Mesendoderm (in vitro differentiated cells): ENCODE measurements around the gene KCTD11.

Experiments used
- DNase-seq: peaks from one replicate; pipeline ENCODE4 v3.0.0; 2013
- H2AK5ac ChIP-seq: 2 replicates; pipeline ENCODE4 v1.6.1; 2013; ENCODE audit warnings: low read length, inconsistent platforms
- H2BK120ac ChIP-seq: 2 replicates; pipeline ENCODE4 v1.6.1; 2013; ENCODE audit warnings: low read depth, mild to moderate bottlenecking, low read length, moderate library complexity, mixed read lengths
- H2BK15ac ChIP-seq: replicated peaks from 2 replicates; pipeline ENCODE4 v1.6.1; 2013; ENCODE audit warnings: low read depth, mild to moderate bottlenecking, moderate library complexity
- H2BK5ac ChIP-seq: 2 replicates; pipeline ENCODE4 v1.6.1; 2013; ENCODE audit warnings: low read length, inconsistent platforms
- H3K18ac ChIP-seq: 2 replicates; pipeline ENCODE4 v1.6.1; 2013; ENCODE audit warnings: mild to moderate bottlenecking, low read length, mixed read lengths
- H3K23ac ChIP-seq: one replicate; pipeline ENCODE4 v1.6.1; 2013; ENCODE audit warnings: low read length
- H3K27ac ChIP-seq: 2 replicates; pipeline ENCODE4 v1.5.1; 2013; ENCODE audit warnings: low read depth, mild to moderate bottlenecking, inconsistent platforms, low read length, moderate library complexity
- H3K27me3 ChIP-seq: 2 replicates; pipeline ENCODE4 v1.6.1; 2013; ENCODE audit warnings: low read length, control low read depth, mild to moderate bottlenecking, inconsistent platforms; ENCODE audit not compliant: insufficient read depth, poor library complexity
- H3K36me3 ChIP-seq: 2 replicates; pipeline ENCODE4 v1.6.1; 2013; ENCODE audit warnings: low read length, inconsistent platforms; ENCODE audit not compliant: control insufficient read depth, insufficient read depth
- H3K4ac ChIP-seq: one replicate; pipeline ENCODE4 v1.6.1; 2013; ENCODE audit warnings: low read depth, mild to moderate bottlenecking, low read length, moderate library complexity
- H3K4me1 ChIP-seq: 2 replicates; pipeline ENCODE4 v1.6.1; 2013; ENCODE audit warnings: low read depth, low read length, inconsistent platforms; ENCODE audit not compliant: control insufficient read depth
- H3K4me2 ChIP-seq: 2 replicates; pipeline ENCODE4 v1.6.1; 2013; ENCODE audit warnings: low read length
- H3K4me3 ChIP-seq: 2 replicates; pipeline ENCODE4 v1.5.1; 2013; ENCODE audit warnings: mild to moderate bottlenecking, low read length
- H3K56ac ChIP-seq: one replicate; pipeline ENCODE4 v1.6.1; 2013; ENCODE audit warnings: low read length
- H3K79me1 ChIP-seq: 2 replicates; pipeline ENCODE4 v1.6.1; 2013; ENCODE audit warnings: low read length, inconsistent platforms
- H3K79me2 ChIP-seq: 2 replicates; pipeline ENCODE4 v1.6.1; 2013; ENCODE audit warnings: mild to moderate bottlenecking, low read length; ENCODE audit not compliant: control insufficient read depth, insufficient read depth
- H3K9ac ChIP-seq: 2 replicates; pipeline ENCODE4 v1.6.1; 2013; ENCODE audit warnings: low read length, inconsistent platforms
- H4K5ac ChIP-seq: one replicate; pipeline ENCODE4 v1.6.1; 2013; ENCODE audit warnings: low read length
- H4K8ac ChIP-seq: one replicate; pipeline ENCODE4 v1.6.1; 2013; ENCODE audit warnings: low read depth, mild to moderate bottlenecking, control low read depth, low read length, moderate library complexity
- WGBS: extraction: QIAGEN DNeasy Blood & Tissue Kit; methylation state at CpG from one replicate; pipeline ENCODE4 v1.1.7; 2013; ENCODE audit warnings: low lambda C conversion rate, missing lambda C conversion rate; ENCODE audit not compliant: insufficient coverage; ENCODE audit errors: extremely low coverage; 5-methylcytosine and 5-hydroxymethylcytosine counted together

Gene KCTD11

DNA sequence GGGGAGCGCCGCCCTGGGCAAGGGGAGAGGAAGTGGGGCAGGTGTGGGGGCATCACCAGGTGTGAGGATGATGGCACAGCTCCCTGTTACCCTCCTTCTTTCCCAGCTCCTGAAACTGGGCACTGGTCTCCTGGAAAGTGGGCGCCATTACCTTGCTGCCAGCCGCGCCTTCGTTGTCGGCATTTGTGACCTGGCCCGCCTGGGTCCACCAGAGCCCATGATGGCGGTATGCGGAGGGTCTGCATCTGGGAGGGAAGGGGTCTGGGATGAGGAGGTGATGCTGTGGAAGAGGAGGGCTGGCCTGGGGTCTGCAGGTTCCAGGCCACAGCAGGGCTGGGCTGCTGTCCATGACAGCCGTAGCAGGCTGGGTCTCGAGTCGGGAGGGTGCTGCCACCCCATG, 10.1 kb upstream of the KCTD11 start:
- no peak overlapping the region for H2BK15ac ChIP-seq
- no peaks in the 10 kb centered on the region for H3K36me3 ChIP-seq
- no CpG with 5 or more reads among the region's 13 CpGs for WGBS
- no peak overlapping the region for H3K27ac ChIP-seq
- no peak overlapping the region for H2BK5ac ChIP-seq
- H4K8ac ChIP-seq, result no peak overlapping the region
- peaks cover under 1% of the 10 kb centered on the region for H3K4me1 ChIP-seq
- H2AK5ac ChIP-seq, result no peak overlapping the region
- H3K56ac ChIP-seq, result no peak overlapping the region
- no peak overlapping the region for H4K5ac ChIP-seq
- no peak overlapping the region for H3K4ac ChIP-seq
- H3K79me1 ChIP-seq, result no peaks in the 10 kb centered on the region
- no peaks in the 10 kb centered on the region for H3K27me3 ChIP-seq
- no peak overlapping the region for H3K23ac ChIP-seq
- H3K9ac ChIP-seq, result no peak overlapping the region
- H3K4me3 ChIP-seq, result no peak overlapping the region
- H2BK120ac ChIP-seq, result no peak overlapping the region
- no peak overlapping the region for H3K18ac ChIP-seq
- no peaks in the 10 kb centered on the region for H3K79me2 ChIP-seq
- DNase-seq, result no peak
- H3K4me2 ChIP-seq, result no peak overlapping the region

DNA sequence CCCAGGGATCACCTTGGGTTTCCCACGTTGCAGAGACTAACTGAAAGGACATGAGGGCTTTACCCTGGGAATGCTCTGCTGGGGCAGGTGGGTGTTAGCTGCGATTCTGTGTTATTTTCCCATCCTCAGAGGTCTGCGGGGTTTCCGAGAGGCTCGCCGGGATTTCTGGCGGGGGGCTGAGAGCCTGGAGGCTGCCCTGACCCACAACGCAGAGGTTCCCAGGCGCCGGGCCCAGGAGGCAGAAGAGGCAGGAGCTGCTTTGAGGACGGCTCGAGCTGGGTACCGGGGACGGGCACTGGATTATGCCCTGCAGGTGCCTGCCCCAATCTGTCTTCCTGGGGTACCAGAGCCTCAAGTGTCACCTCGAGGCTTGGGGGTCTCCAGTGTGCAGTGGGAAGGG, 8.7 kb upstream of the KCTD11 start:
- Histone ChIP-seq H2BK15ac (no peak overlapping the region), H2BK5ac (no peak overlapping the region), H3K4me2 (no peak overlapping the region), H2BK120ac (no peak overlapping the region), H4K8ac (no peak overlapping the region), H4K5ac (no peak overlapping the region), H3K56ac (no peak overlapping the region), H3K36me3 (no peaks in the 10 kb centered on the region), H3K79me2 (no peaks in the 10 kb centered on the region), H3K27ac (no peak overlapping the region), H3K4ac (no peak overlapping the region), H3K9ac (no peak overlapping the region), H3K18ac (no peak overlapping the region), H3K27me3 (no peaks in the 10 kb centered on the region), H2AK5ac (no peak overlapping the region), H3K4me3 (no peak overlapping the region), H3K4me1 (no peaks in the 10 kb centered on the region), H3K23ac (no peak overlapping the region), H3K79me1 (no peaks in the 10 kb centered on the region)
- WGBS, result no CpG with 5 or more reads among the region's 15 CpGs
- DNase-seq, result no peak

DNA sequence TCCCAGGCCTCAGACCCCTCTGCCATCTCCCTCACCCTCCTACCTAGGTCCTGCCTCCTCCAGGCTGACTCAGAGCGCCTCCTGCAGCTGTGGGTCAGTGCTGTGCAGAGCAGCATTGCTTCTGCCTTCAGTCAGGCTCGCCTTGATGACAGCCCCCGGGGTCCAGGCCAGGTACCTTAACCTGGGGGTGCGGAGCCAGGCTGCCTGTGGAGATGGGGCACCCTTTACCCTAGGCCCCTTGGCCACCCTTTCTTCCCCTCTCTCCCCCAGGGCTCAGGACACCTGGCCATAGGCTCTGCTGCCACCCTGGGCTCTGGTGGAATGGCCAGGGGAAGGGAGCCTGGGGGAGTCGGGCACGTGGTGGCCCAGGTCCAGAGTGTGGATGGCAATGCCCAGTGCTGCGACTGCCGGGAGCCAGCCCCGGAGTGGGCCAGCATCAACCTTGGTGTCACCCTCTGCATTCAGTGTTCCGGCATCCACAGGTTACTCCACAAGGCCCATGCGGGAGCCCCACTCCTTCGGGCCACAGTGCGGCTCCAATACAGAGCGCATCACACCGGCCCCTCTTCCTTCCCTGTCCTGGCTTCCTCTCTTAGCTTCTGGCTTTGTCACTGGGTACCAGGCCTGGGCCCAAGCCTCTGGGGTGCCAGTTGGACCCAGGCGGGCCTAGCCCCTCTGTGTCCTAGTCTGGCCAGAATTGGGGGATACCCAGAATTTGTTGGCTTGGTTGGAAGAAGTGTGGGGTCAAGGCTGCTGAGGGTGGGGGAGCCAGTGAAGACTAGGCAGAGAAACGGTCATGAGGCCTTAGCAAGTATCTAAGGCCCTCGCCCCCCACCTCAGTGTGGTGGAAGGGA, 5.0 kb upstream of the KCTD11 start:
- H3K79me2 ChIP-seq, result no peaks in the 10 kb centered on the region
- no peak overlapping the region for H4K8ac ChIP-seq
- H2BK120ac ChIP-seq, result no peak overlapping the region
- H3K18ac ChIP-seq, result no peak overlapping the region
- H3K4me2 ChIP-seq, result no peak overlapping the region
- H3K27me3 ChIP-seq, result no peaks in the 10 kb centered on the region
- H2BK15ac ChIP-seq, result no peak overlapping the region
- H3K4ac ChIP-seq, result no peak overlapping the region
- no peak overlapping the region for H3K4me3 ChIP-seq
- WGBS, result no CpG with 5 or more reads among the region's 18 CpGs
- no peak overlapping the region for H2BK5ac ChIP-seq
- H3K27ac ChIP-seq, result no peak overlapping the region
- H3K79me1 ChIP-seq, result no peaks in the 10 kb centered on the region
- DNase-seq, result no peak
- no peak overlapping the region for H2AK5ac ChIP-seq
- no peak overlapping the region for H4K5ac ChIP-seq
- no peak overlapping the region for H3K9ac ChIP-seq
- no peak overlapping the region for H3K23ac ChIP-seq
- peaks cover 7% of the 10 kb centered on the region for H3K4me1 ChIP-seq
- H3K56ac ChIP-seq, result no peak overlapping the region
- H3K36me3 ChIP-seq, result no peaks in the 10 kb centered on the region

DNA sequence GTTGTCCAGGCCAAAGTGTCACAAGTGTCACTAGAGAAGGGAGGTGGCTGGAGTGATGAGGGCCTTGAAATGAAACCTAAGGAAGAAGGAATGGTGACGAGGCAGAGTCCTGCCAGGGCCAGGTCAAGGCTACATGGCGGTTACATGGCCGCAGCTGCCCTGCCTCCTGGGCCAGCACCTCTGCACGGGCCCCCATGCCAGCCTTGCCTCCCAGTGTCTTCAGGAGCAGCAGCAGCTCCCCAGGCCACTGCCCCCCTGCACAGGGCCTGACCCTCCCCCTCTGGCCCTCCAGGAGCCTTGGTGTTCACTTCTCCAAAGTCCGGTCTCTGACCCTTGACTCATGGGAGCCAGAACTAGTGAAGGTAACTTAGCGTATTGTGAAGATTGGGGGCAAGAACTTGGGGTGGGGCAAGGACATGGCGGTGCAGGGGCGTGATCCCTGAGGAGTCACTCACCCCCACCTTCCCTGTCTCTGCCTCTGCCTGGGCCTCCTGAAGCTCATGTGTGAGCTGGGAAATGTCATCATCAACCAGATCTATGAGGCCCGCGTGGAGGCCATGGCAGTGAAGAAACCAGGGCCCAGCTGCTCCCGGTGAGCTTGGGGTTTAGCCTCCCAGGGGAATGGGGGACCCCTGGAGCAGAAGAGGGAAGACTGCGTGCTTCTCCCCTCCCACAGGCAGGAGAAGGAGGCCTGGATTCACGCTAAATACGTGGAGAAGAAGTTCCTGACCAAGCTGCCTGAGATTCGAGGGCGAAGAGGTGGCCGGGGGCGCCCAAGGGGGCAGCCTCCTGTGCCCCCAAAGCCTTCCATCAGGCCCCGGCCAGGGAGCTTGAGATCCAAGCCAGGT, 4.1 kb upstream of the KCTD11 start:
- H3K4me3 ChIP-seq, result no peak overlapping the region
- no peak overlapping the region for H3K56ac ChIP-seq
- H3K79me2 ChIP-seq, result no peaks in the 10 kb centered on the region
- no peak overlapping the region for H4K8ac ChIP-seq
- H2BK120ac ChIP-seq, result no peak overlapping the region
- H4K5ac ChIP-seq, result no peak overlapping the region
- H3K4ac ChIP-seq, result no peak overlapping the region
- no peaks in the 10 kb centered on the region for H3K79me1 ChIP-seq
- H3K27me3 ChIP-seq, result no peaks in the 10 kb centered on the region
- no peak for DNase-seq
- no peak overlapping the region for H3K18ac ChIP-seq
- H3K23ac ChIP-seq, result no peak overlapping the region
- no peak overlapping the region for H3K4me2 ChIP-seq
- no peak overlapping the region for H3K27ac ChIP-seq
- no peak overlapping the region for H3K9ac ChIP-seq
- WGBS, result no CpG with 5 or more reads among the region's 19 CpGs
- H2BK5ac ChIP-seq, result no peak overlapping the region
- H2BK15ac ChIP-seq, result no peak overlapping the region
- peaks cover 7% of the 10 kb centered on the region for H3K4me1 ChIP-seq
- H3K36me3 ChIP-seq, result no peaks in the 10 kb centered on the region
- H2AK5ac ChIP-seq, result no peak overlapping the region

DNA sequence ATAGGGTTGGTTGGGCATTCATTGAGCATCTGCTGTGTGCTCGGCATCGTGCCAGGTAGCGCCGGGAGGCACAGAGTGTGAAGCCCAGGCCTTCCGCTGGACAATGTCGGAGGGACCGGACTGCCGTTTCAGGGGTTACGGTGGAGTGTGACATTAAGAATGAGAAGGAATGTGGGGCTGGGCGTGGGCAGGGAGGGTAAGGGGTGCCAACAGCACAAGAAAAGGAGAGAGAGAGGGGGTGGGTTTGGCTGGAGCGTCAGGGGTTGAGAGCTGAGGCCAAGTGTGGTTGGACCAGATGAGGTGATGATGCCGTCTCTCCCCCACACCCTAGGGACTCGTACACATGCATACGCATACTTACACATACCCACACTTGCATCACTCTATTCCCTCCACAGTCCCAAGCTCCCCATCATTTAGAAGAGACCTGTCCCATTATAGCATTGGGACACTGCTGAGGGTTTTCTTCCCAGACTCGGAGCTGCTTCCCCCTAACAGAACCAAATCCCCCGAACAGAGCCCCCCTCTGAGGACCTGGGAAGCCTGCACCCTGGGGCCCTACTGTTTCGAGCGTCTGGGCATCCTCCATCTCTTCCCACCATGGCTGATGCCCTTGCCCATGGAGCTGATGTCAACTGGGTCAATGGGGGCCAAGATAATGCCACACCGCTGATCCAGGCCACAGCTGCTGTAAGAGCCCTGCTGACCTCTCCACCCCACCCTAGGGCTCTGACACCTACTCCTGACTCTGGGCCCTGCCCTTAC, 3.3 kb upstream of the KCTD11 start:
- Histone ChIP-seq H3K9ac (peak overlapping the region; percentile 6), H2AK5ac (no peak overlapping the region)

More for the DNA sequence above, 3.3 kb upstream of the KCTD11 start:
- Histone ChIP-seq H3K4ac (no peak overlapping the region), H3K23ac (no peak overlapping the region), H2BK120ac (no peak overlapping the region), H3K79me2 (no peaks in the 10 kb centered on the region), H4K5ac (no peak overlapping the region), H4K8ac (no peak overlapping the region), H3K18ac (no peak overlapping the region), H3K4me3 (no peak overlapping the region), H3K27me3 (no peaks in the 10 kb centered on the region), H3K4me1 (peaks cover 7% of the 10 kb centered on the region), H2BK5ac (no peak overlapping the region), H2BK15ac (no peak overlapping the region), H3K4me2 (no peak overlapping the region), H3K27ac (no peak overlapping the region), H3K79me1 (no peaks in the 10 kb centered on the region), H3K36me3 (no peaks in the 10 kb centered on the region), H3K56ac (no peak overlapping the region)
- no peak for DNase-seq
- WGBS, result no CpG with 5 or more reads among the region's 19 CpGs
